Keratinocyte (primary cell): ENCODE data around the gene CHST13.

ENCODE experiments used
- CTCF ChIP-seq, 3 experiments: IDR thresholded peaks in 1 of 3; conservative IDR thresholded peaks in 1 of 3; optimal IDR thresholded peaks in 1 of 3; 2 replicates in 2 of 3; 3 replicates in 1 of 3; pipeline versions ENCODE3 to v1.5.1; 2011; ENCODE audit warnings: low read length in 3 of 3, mild to moderate bottlenecking in 3 of 3, moderate library complexity in 2 of 3, control low read depth in 1 of 3, inconsistent platforms in 1 of 3; ENCODE audit not compliant: insufficient read depth in 2 of 3; ENCODE audit errors: extremely low read depth in 1 of 3
- EZH2 ChIP-seq: IDR thresholded peaks from one replicate; pipeline ENCODE4 v1.6.1; 2012; ENCODE audit warnings: inconsistent platforms, mild to moderate bottlenecking, low read length, moderate library complexity

- TF ChIP-seq CTCF (optimal IDR thresholded peaks at IDR 0.05 in 1 of 3, IDR thresholded peaks at IDR 0.05 in 1 of 3, conservative IDR thresholded peaks at IDR 0.05 in 1 of 3; ENCODE audit: extremely low read depth in 1 of 3, insufficient read depth in 2 of 3, low read length in 3 of 3): no peak
- no peak for TF ChIP-seq EZH2
Measured at GRCh38 chr3:126578702-126579101, 54.7 kb downstream of the CHST13 start.
